NCI-H1436 (cell line): Measurements from ENCODE around the gene TMCO4.

Experiments used
- DNase-seq: peaks from one replicate; lab custom pipeline; 2025; lab: John Stamatoyannopoulos, UW

TMCO4 gene

GRCh38 chr1:19747761-19748160 lies 52.0 kb downstream of the TMCO4 start:
- no peak for DNase-seq

GRCh38 chr1:19744886-19745285 lies 54.8 kb downstream of the TMCO4 start:
- DNase-seq: no peak

DNA sequence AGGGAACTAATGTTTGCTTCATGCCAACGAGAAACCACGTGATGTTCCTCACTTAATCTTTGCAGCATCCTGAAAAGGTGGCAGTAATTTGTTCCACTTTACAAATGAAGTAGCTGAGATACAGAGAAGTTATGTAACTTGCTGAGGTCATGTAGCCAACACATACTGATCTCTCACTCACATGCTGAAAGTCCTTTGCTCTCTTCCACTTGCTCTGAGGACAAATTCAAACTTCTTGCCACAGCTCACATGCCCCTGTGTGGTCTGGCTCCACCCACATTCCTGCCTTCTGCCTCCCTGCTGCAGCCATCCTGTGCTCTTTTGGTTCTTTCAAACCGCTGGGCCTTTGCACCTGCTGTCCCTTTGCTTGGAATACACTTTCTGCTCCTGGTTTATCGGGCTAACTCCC lies 55.4 kb downstream of the TMCO4 start:
- no peak for DNase-seq

DNA sequence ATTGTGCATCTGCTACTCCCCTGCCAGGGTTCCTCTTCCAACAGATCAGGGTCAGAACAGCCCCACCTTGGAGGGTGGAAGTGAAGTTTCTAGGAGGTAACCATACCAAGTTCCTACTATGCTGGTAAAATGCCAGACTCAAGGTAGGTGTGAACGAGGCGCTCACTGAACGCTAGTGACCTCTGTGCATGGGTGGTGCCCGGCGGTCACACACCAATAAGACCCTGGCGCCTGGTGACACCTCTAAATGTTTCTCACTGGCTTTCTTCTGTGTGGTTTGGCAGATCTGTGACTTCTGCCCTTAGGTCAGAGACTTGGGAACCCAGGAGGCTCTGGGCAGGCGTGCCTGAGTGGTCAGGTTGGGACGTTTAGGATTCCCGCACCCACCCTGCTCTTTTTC lies 55.9 kb downstream of the TMCO4 start:
- no peak for DNase-seq

DNA sequence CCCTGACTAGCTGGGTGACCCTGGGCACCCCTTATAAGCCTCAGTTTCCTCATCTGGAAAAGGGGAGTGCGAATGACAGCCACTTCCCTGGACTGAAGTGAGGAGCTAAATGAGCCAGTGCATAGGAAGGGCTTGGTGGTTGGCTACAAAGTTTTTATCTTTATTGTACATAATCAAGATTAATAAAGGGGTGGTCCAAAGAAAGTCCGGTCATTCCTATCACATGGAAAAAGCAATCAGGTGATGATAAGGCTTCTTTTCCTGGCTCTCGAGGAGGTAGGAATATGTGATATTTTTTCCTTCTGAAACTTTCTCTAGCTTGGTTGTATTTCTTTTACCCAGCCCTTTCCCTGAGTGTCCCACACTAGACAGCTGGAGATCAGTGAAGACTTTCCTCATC lies 56.5 kb downstream of the TMCO4 start:
- DNase-seq: no peak

- no peak for DNase-seq
These were observed 60.1 kb downstream of the TMCO4 start for GRCh38 chr1:19739628-19740027.

GRCh38 chr1:19738669-19739068 lies 61.0 kb downstream of the TMCO4 start:
- no peak for DNase-seq

GRCh38 chr1:19738076-19738475 lies 61.6 kb downstream of the TMCO4 start:
- no peak for DNase-seq

DNA sequence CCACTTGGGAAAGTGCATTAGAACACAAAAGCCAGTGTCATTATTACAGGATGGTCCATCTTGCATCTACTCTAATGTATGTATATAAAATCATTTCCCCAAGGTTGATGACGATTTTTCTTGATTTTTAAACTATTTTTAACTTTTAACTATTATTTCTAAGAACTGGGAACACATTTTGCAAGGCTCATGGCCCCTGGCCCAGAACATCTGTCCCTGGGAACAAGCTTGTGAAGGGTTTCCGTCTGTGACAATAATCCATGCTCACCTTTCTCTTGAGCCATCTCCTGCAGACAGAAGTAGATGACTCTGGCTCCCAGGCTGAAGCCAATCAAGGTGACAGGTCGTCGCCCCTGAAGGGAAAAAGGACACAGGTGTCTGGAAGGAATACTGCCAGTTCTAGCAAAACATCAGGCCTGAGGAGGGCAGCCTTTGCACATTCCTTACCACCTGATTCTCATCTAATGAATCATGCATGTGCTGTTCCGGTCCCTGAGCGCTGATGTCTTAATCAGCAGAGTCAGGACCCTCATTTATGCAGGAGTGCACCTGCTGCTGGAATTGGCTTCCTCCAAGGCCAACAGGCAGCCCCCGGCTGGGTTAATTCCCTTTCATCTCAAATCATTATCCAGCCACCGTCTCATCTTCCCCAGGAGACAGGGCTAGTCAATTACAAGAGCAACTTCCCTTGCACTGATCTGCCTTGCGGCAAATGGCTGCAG lies 62.5 kb downstream of the TMCO4 start:
- no peak for DNase-seq

- DNase-seq: no peak
These were observed 64.1 kb downstream of the TMCO4 start for GRCh38 chr1:19735440-19736127.

- no peak for DNase-seq
These were observed 65.2 kb downstream of the TMCO4 start for GRCh38 chr1:19734472-19734999.

DNA sequence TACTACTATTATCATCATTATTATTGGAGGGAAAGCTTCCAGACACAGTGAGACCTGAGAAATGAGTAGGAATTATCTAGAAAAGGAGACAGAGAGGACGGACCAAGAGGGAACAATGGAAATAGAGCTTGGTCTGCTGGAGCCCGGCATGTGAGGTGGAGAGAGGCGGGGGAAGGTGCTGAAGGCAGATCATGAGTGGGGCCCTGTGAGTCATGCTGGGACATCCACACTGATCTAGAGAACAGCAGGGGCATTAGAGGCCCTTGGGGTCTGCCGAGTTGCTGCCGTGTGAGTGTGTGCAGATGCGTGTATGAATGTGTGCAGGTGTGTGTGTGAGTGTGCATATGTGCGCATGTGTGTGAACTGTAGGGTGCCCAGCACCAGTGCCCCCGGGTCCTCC lies 65.7 kb downstream of the TMCO4 start:
- DNase-seq: no peak

DNA sequence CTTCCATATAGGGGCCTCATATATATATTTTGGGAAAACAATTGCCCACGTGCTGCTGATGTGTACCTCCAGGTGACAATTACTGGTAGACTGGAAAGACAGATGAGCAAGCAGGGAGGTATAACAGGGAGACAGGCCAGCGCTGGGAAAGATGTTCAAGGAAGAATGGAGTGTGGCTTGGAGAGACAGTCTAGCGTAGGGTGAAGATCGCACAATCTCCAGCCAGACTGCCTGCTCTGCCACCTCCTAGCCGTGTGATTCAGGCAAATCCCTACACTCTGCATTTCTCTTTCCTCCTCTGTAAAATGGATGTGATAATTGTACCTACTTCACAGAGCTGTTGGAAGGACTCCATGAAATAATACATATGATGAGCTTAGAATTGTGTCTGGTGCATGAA lies 66.1 kb downstream of the TMCO4 start:
- DNase-seq: no peak

DNA sequence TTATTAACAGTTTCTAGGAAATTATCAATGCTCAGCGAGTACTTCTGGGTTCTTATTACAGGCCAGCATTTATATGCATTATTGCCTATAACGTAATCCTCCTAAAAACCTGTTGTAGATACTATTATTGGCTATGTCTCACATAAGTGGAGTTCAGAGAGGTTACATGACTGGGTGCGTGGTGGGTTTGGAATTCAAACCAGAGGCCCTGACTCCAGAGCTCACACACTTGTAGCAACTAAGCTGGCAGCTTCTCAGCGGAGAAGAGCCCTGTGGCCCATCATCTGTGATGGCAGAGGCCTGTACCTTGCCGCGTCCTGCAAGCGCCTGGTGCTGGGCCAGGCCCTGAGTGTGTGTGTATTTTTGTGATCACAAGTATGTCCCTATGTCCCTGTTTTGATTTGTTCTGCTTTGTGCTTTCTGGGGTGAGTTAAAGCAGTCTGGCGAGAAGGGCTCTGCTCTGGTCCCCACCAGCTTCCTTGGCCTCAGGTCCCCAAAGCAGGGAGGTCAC lies 68.3 kb downstream of the TMCO4 start:
- DNase-seq: no peak

DNA sequence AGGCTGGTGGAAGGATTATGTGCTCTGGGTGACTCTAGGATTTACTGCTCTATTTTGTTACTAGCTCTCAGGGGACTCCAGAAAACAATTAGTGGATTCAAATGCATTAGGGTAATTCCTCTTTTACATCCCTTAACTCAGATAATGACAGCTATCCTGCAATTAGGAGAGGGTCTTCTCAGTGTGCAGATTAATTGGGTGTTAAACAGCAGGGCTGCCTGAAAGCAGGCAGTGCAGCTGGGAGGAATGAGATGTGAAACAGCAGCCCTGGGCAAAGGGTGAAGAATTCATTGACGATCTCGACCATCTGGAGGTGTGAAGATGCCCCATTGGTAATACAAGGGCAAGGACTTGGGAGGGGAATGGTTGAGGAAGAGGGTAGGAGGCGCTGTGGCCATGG lies 68.9 kb downstream of the TMCO4 start:
- peak; percentile 4 for DNase-seq

GRCh38 chr1:19730232-19730631 lies 69.5 kb downstream of the TMCO4 start:
- DNase-seq: no peak

- DNase-seq: no peak
These were observed 71.1 kb downstream of the TMCO4 start for GRCh38 chr1:19728413-19729145.

- DNase-seq: no peak
These were observed 74.1 kb downstream of the TMCO4 start for GRCh38 chr1:19725606-19726005.

DNA sequence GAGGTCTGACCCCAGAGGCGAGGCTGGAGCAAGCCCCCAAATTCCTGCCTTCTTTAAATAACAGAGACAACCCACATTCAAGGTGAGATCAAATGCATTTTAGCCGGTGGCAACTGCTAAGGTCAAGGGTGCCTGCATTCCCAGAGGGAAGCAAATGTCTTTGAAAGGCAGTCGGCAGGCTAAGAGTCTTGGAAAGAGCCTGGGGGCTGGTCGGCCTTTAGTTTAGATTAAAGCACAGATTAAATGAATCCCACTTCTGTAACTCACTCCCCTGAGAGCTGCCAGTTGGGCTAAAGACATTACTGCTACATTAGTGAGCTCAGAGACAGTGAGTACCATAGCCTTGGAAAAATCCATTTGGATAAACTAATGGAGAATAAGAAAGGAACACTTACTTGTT lies 75.8 kb downstream of the TMCO4 start:
- DNase-seq: no peak

DNA sequence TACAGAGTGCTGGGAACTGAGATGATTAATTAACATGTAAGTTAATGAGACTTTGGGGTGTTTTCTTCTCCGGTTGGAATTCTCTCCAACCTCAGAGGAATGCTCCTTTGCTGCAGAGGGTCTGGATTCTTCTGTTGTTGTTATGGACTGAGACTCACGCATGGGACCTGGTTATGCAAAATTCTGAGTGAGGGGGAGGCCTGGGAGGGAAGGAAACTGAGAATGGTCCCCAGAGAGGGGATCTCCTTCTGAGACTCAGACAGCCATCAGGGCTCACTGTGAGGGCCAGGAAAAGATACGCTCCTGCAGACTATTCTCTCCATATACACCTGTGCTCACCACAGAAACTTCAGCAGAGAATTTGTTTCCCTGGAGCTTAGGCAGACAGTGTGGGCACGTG lies 78.7 kb downstream of the TMCO4 start:
- no peak for DNase-seq

GRCh38 chr1:19720174-19720573 lies 79.5 kb downstream of the TMCO4 start:
- DNase-seq: no peak

GRCh38 chr1:19717467-19717866 lies 82.2 kb downstream of the TMCO4 start:
- DNase-seq: no peak
